Measurements from ENCODE around the gene MC5R.
"Not testable (repeated sequence)": the region's sequence is repeated elsewhere in the genome, so short reads cannot be mapped to it uniquely, and the experiment has no call there.

The MC5R gene

DNA sequence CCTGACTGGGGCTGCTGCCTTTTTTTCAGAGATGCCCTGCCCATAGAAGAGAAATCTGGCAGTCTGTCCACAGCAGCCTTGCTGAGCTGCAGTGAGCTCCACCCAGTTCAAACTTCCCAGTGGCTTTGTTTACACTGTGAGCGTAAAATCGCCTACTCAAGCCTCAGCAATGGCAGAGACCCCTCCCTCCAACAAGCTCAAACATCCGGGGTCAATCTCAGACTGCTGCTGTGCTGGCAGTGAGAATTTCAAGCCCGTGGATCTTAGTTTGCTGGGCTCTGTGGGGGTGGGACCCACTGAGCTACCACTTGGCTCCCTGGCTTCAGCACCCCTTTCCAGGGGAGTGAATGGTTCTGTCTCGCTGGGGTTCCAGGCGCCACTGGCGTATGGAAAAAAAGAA is 38.9 kb downstream of the MC5R start:
- not testable (repeated sequence) for DNase-seq

DNA sequence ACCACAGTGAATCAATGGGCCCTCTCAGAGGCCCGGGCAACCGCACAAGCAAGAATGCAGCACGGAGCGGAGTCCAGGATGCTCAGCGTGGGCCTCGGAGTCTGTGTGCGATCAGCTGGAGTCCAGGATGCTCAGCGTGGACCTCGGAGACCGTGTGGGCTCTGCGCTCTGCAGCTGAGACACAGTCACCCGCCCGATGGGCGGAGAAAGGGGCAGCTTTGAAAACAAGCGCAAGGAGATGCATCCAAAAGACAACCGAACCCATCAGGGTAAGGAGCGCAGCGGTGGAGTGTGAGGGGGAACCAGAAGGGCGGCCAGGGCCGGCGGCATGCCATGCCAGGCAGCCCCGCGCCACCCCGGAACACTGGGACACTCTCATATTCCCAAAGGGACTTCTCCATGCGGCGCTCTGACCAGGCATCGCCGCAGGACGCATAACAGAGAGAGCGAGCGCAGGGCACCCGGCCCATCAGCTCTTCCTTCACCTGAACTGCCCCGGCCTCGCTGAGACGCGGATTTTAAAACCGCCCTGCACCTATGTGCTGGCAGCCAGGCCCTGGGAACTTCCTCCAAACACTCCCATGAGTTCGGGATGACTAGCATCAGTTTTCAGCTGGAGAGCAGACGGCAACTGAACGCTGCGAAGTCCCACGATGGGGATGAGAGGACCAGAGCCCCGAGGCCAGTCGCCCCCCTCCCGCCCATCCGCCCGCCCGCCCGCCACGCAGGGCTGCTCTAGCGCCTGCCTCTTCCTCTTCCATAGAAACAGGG is 44.7 kb downstream of the MC5R start:
- DNase-seq, result no peak

DNA sequence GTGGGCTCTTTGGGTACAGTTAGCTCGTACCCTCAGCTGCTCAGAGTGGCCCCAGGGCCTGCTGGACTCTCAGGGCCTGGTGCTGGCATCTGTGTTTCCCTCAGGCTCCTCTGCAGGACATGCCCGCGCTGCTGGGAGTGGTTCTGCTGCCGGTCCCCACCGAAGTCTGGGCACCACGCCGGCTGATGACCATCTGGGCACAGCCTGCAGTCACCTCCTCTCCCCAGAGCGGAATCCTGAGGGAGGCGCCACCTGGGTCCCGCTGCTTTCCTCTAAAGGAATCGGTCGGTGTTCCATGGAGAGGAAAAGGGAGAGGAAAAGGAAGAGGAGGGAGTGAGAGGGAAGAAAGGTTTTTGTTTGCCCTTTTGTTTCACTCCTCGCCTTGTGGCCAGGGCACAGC is 47.8 kb downstream of the MC5R start:
- no peak for DNase-seq

DNA sequence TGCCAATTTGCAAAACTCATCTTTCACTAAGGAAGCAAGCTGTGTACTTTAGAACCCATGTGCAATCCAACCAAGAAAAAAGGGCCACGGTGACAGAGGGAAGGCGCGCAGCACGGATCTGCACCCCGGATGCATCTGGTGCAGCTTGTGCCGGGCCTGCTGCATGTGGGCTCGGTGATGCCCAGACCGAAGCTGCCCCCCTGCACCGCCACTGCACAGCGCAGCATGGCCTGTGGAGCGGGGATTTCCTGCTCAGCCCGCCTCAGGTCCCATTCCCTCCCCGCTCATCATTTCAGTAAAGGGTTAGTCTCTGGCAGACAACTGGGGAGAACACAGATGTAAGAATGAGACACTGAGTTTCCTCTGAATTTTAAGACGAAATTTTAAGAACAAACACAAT is 48.4 kb downstream of the MC5R start:
- DNase-seq, result no peak

DNA sequence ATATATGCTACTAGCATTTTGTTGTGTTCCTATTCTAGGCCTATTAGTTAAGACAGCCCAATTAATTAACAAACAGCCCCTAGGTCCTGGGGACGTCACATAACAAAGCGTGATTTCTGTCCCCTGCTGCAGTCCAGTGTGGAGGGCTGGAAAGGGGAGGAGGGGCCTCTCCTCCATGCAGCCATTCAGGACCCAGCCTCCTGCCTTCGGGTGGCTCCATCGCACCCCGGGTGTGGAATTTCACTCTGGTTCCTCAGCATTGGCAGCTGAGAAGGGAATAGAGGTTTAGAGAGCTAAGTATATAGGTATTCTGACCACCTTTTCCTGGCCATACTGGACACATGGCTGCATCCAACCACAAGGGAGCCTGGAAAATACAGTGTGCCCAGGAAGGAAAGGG is 49.0 kb downstream of the MC5R start:
- DNase-seq, result no peak

DNA sequence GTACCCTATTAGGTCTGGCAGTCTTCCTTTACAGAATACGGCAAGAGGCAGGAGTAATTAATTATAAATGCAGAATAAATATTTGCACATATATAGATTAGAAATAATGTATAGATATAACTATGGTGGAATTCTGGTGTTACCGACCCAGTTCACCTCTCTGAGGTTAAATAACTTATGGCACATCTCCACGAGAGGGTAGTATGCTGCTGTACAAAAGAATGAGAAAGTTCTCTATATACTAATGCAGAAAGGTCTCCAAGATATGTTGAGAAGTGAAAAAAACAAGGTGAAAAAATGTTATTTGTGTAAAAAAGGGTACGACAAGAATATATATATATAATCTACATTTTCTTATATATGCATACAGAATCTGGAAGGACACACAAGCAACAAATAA is 50.6 kb downstream of the MC5R start:
- no peak for DNase-seq

Data from CD4-positive, alpha-beta T cell treated with Interferon gamma for 1 hour (primary cell).